Upper lobe of left lung (tissue), 4 donors: ENCODE data around the gene SFRP2.

Source experiments
- CTCF ChIP-seq, 6 experiments: fragments of 450-650 bp in 4 of 6; fragments of 200-600 bp in 2 of 6; sonication (generic) in 2 of 6; IDR thresholded peaks; one replicate each; pipeline ENCODE4 v1.5.1; 2016 to 2019; ENCODE audit warnings: antibody characterized with exemption in 6 of 6
- EP300 ChIP-seq, 4 donors: sonication (generic); formaldehyde crosslinking; IDR thresholded peaks; one replicate each; pipeline ENCODE4 v1.5.1; 2017; ENCODE audit warnings: antibody characterized with exemption in 4 of 4, control low read depth in 2 of 4
- POLR2A ChIP-seq, 4 donors: fragments of 450-650 bp; IDR thresholded peaks; one replicate each; pipeline ENCODE4 v1.5.1; 2016 to 2017; ENCODE audit warnings: antibody characterized with exemption in 4 of 4, mild to moderate bottlenecking in 2 of 4
- POLR2AphosphoS5 ChIP-seq, 2 donors: sonication (generic); formaldehyde crosslinking; IDR thresholded peaks; one replicate each; pipeline ENCODE4 v1.5.1; 2017; ENCODE audit warnings: antibody characterized with exemption in 2 of 2

GRCh38 chr4:153781717-153782416, 7.0 kb downstream of the SFRP2 start:
- TF ChIP-seq POLR2AphosphoS5 (IDR thresholded peaks at IDR 0.05): no peak
- TF ChIP-seq CTCF (IDR thresholded peaks at IDR 0.05): no peak
- TF ChIP-seq POLR2A (IDR thresholded peaks at IDR 0.05): no peak
- no peak for TF ChIP-seq EP300 (IDR thresholded peaks at IDR 0.05)
